OCI-LY3 (cell line): Measurements from ENCODE around the gene CMTM6.

ENCODE experiments used
- H2AFZ ChIP-seq: fragments of 200-600, 300-600 bp; shearing (Covaris generic); 2 replicates; pipeline ENCODE4 v1.6.0; 2014; ENCODE audit warnings: antibody characterized with exemption, low read depth, low read length
- H3K27ac ChIP-seq: fragments of 200-600, 300-600 bp; sonication (generic); 2 replicates; pipeline ENCODE4 v1.5.1; 2014; ENCODE audit warnings: mild to moderate bottlenecking, low read length, moderate library complexity, mixed read lengths
- H3K27me3 ChIP-seq: fragments of 200-600, 300-600 bp; sonication (generic); 2 replicates; pipeline ENCODE4 v1.6.1; 2014; ENCODE audit warnings: low read depth, low read length, mixed read lengths
- H3K36me3 ChIP-seq: fragments of 200-600, 300-600 bp; sonication (generic); replicated peaks from 2 replicates; pipeline ENCODE3; 2014; ENCODE audit warnings: low read depth, low read length, mixed read lengths
- H3K4me1 ChIP-seq: fragments of 300-600, 200-600 bp; sonication (generic); 2 replicates; pipeline ENCODE4 v1.6.1; 2014; ENCODE audit warnings: low read length, mixed read lengths
- H3K4me2 ChIP-seq: fragments of 200-600, 300-600 bp; sonication (generic); 2 replicates; pipeline ENCODE4 v1.6.1; 2014; ENCODE audit warnings: low read length, mixed read lengths
- H3K4me3 ChIP-seq: fragments of 300-600, 200-600 bp; sonication (generic); 2 replicates; pipeline ENCODE4 v1.5.1; 2014; ENCODE audit warnings: antibody characterized with exemption, mild to moderate bottlenecking, low read length, moderate library complexity
- H3K79me2 ChIP-seq: fragments of 300-600, 200-600 bp; shearing (Covaris generic); 2 replicates; pipeline ENCODE4 v1.6.1; 2014; ENCODE audit warnings: mild to moderate bottlenecking, low read length, mixed read lengths
- H3K9ac ChIP-seq: fragments of 300-600, 200-600 bp; shearing (Covaris generic); 2 replicates; pipeline ENCODE4 v1.6.0; 2014; ENCODE audit warnings: mild to moderate bottlenecking, low read length, moderate library complexity
- H3K9me3 ChIP-seq: fragments of 200-600, 300-600 bp; shearing (Covaris generic); 2 replicates; pipeline ENCODE4 v1.6.1; 2014; ENCODE audit warnings: low read length, mixed read lengths; ENCODE audit not compliant: insufficient read depth
- H4K20me1 ChIP-seq: fragments of 200-600, 300-600 bp; sonication (generic); 2 replicates; pipeline ENCODE4 v1.6.1; 2016; ENCODE audit warnings: low read length, mixed read lengths; ENCODE audit not compliant: insufficient read depth
- CTCF ChIP-seq: fragments of 200-600, 300-600 bp; sonication (generic); IDR thresholded peaks from 2 replicates; pipeline ENCODE4 v1.5.1; 2014; ENCODE audit warnings: antibody characterized with exemption, low read length, low read depth
- EZH2phosphoT487 ChIP-seq: fragments of 200-600 bp; shearing (Covaris generic); IDR thresholded peaks from 2 replicates; pipeline ENCODE4 v1.6.1; 2018; ENCODE audit warnings: antibody characterized with exemption, mixed run types, low read depth

Gene CMTM6

GRCh38 chr3:32457971-32458471 is 44.6 kb downstream of the CMTM6 start:
- Histone ChIP-seq H3K4me1 (peaks cover 31% of the 10 kb centered on the region), H3K36me3 (no peaks in the 10 kb centered on the region), H2AFZ (peak overlapping the region; percentile 19), H3K9me3 (no peaks in the 10 kb centered on the region), H3K4me2 (peak overlapping the region; percentile 77), H3K27ac (peak overlapping the region; percentile 70), H3K79me2 (no peaks in the 10 kb centered on the region), H3K4me3 (peak overlapping the region; percentile 32), H4K20me1 (no peaks in the 10 kb centered on the region), H3K9ac (peak overlapping the region; percentile 44), H3K27me3 (no peaks in the 10 kb centered on the region)
- TF ChIP-seq EZH2phosphoT487 = no peak

GRCh38 chr3:32456429-32457130 is 46.1 kb downstream of the CMTM6 start:
- no peaks in the 10 kb centered on the region for H3K9me3 ChIP-seq
- H4K20me1 ChIP-seq = no peaks in the 10 kb centered on the region
- no peak overlapping the region for H3K9ac ChIP-seq
- no peak overlapping the region for H2AFZ ChIP-seq
- no peaks in the 10 kb centered on the region for H3K36me3 ChIP-seq
- TF ChIP-seq CTCF = no peak
- TF ChIP-seq EZH2phosphoT487 = no peak
- H3K27me3 ChIP-seq = no peaks in the 10 kb centered on the region
- H3K4me3 ChIP-seq = no peak overlapping the region
- H3K4me1 ChIP-seq = peaks cover 31% of the 10 kb centered on the region
- H3K4me2 ChIP-seq = no peak overlapping the region
- H3K79me2 ChIP-seq = no peaks in the 10 kb centered on the region
- no peak overlapping the region for H3K27ac ChIP-seq

GRCh38 chr3:32455609-32456428 is 46.8 kb downstream of the CMTM6 start:
- H3K4me2 ChIP-seq = no peak overlapping the region
- H3K27ac ChIP-seq = no peak overlapping the region
- no peaks in the 10 kb centered on the region for H3K9me3 ChIP-seq
- TF ChIP-seq EZH2phosphoT487 = no peak
- no peak for TF ChIP-seq CTCF
- H3K4me1 ChIP-seq = peaks cover 31% of the 10 kb centered on the region
- H3K79me2 ChIP-seq = no peaks in the 10 kb centered on the region
- no peak overlapping the region for H3K9ac ChIP-seq
- H3K36me3 ChIP-seq = no peaks in the 10 kb centered on the region
- H4K20me1 ChIP-seq = no peaks in the 10 kb centered on the region
- no peak overlapping the region for H3K4me3 ChIP-seq
- no peak overlapping the region for H2AFZ ChIP-seq
- no peaks in the 10 kb centered on the region for H3K27me3 ChIP-seq

GRCh38 chr3:32454731-32455608 is 47.7 kb downstream of the CMTM6 start:
- Histone ChIP-seq H3K27ac (no peak overlapping the region), H3K79me2 (no peaks in the 10 kb centered on the region), H3K4me2 (no peak overlapping the region), H3K4me1 (peaks cover 22% of the 10 kb centered on the region), H4K20me1 (no peaks in the 10 kb centered on the region), H2AFZ (no peak overlapping the region), H3K9me3 (no peaks in the 10 kb centered on the region), H3K36me3 (no peaks in the 10 kb centered on the region), H3K27me3 (no peaks in the 10 kb centered on the region), H3K4me3 (no peak overlapping the region), H3K9ac (no peak overlapping the region)
- TF ChIP-seq CTCF (no peak), EZH2phosphoT487 (no peak)
